Right atrium auricular region (tissue), 2 donors: ENCODE measurements around the gene MED12L. TPM values are rescaled to one million over a fixed set of nuclear protein-coding genes. Genes with fewer than 3 reads are reported as not detected.

ENCODE experiments used
- DNase-seq: peaks from one replicate; pipeline ENCODE4 v3.0.0-alpha.2; 2019; ENCODE audit warnings: low spot score
- H3K27ac ChIP-seq, 2 donors: fragments of 200-600 bp; sonication (generic); 1 replicate in 1 of 2; 2 replicates in 1 of 2; pipeline ENCODE4 v1.5.1; 2016 to 2019
- H3K27me3 ChIP-seq, 2 donors: fragments of 200-600 bp; sonication (generic); one replicate each; pipeline versions ENCODE4 v1.5.1 to v1.6.0; 2017 to 2019
- H3K36me3 ChIP-seq: fragments of 200-600 bp; sonication (generic); one replicate; pipeline ENCODE4 v1.5.1; 2016
- H3K4me1 ChIP-seq, 2 donors: fragments of 200-600 bp; sonication (generic); one replicate each; pipeline versions ENCODE4 v1.5.1 to v1.6.0; 2017 to 2019
- H3K4me3 ChIP-seq, 2 donors: fragments of 200-600 bp; sonication (generic); 1 replicate in 1 of 2; 2 replicates in 1 of 2; pipeline ENCODE4 v1.5.1; 2017 to 2019; ENCODE audit warnings: mild to moderate bottlenecking in 1 of 2, moderate library complexity in 1 of 2
- H3K9me3 ChIP-seq, 2 donors: fragments of 200-600 bp; sonication (generic); one replicate each; pipeline ENCODE4 v1.5.1; 2019
- CTCF ChIP-seq, 2 donors: fragments of 200-600 bp; sonication (generic); IDR thresholded peaks; one replicate each; pipeline ENCODE4 v1.5.1; 2019; ENCODE audit warnings: antibody characterized with exemption in 2 of 2
- total RNA-seq, 2 donors: library from RNA; depleted of rRNA; stranded (reverse); fragments of >200 nt; gene quantifications; one replicate each; pipeline ENCODE4 v1.1.0, GENCODE V29; 2016

MED12L gene
- total RNA-seq, 2 donors from 2014 or later: 0.07 to 0.35 TPM

- no peaks in the 10 kb centered on the region for H3K9me3 ChIP-seq
- DNase-seq: no peak
- no peak for TF ChIP-seq CTCF (IDR thresholded peaks at IDR 0.05)
Measured at GRCh38 chr3:151107701-151108100, 22.2 kb downstream of the MED12L start.

GRCh38 chr3:151109286-151109800, 23.9 kb downstream of the MED12L start:
- no peak for DNase-seq
- no peak for TF ChIP-seq CTCF (IDR thresholded peaks at IDR 0.05)
- Histone ChIP-seq H3K9me3 (no peaks in the 10 kb centered on the region), H3K36me3 (no peaks in the 10 kb centered on the region), H3K27me3 (no peaks in the 10 kb centered on the region), H3K27ac (no peak overlapping the region), H3K4me3 (no peak overlapping the region), H3K4me1 (no peaks in the 10 kb centered on the region)

More at GRCh38 chr3:151107701-151108100, 22.2 kb downstream of the MED12L start:
- no peak overlapping the region for H3K4me3 ChIP-seq
- no peaks in the 10 kb centered on the region for H3K36me3 ChIP-seq
- H3K27me3 ChIP-seq: no peaks in the 10 kb centered on the region
- H3K27ac ChIP-seq: no peak overlapping the region
- no peaks in the 10 kb centered on the region for H3K4me1 ChIP-seq

- no peak for TF ChIP-seq CTCF (IDR thresholded peaks at IDR 0.05)
- H3K4me3 ChIP-seq: no peak overlapping the region
- no peaks in the 10 kb centered on the region for H3K9me3 ChIP-seq
- H3K27me3 ChIP-seq: no peaks in the 10 kb centered on the region
- H3K36me3 ChIP-seq: no peaks in the 10 kb centered on the region
- DNase-seq: no peak
- no peaks in the 10 kb centered on the region for H3K4me1 ChIP-seq
- H3K27ac ChIP-seq: no peak overlapping the region
Measured at GRCh38 chr3:151112731-151113130, 27.3 kb downstream of the MED12L start.

GRCh38 chr3:151113343-151113742, 27.9 kb downstream of the MED12L start:
- H3K9me3 ChIP-seq: no peaks in the 10 kb centered on the region
- H3K36me3 ChIP-seq: no peaks in the 10 kb centered on the region
- no peak overlapping the region for H3K4me3 ChIP-seq
- no peaks in the 10 kb centered on the region for H3K4me1 ChIP-seq
- no peak for TF ChIP-seq CTCF (IDR thresholded peaks at IDR 0.05)
- H3K27me3 ChIP-seq: no peaks in the 10 kb centered on the region
- no peak for DNase-seq
- no peak overlapping the region for H3K27ac ChIP-seq

GRCh38 chr3:151117047-151117446, 31.6 kb downstream of the MED12L start:
- no peaks in the 10 kb centered on the region for H3K27me3 ChIP-seq
- no peaks in the 10 kb centered on the region for H3K4me1 ChIP-seq
- H3K27ac ChIP-seq: no peak overlapping the region
- H3K36me3 ChIP-seq: no peaks in the 10 kb centered on the region
- H3K4me3 ChIP-seq: no peak overlapping the region
- TF ChIP-seq CTCF (IDR thresholded peaks at IDR 0.05): no peak
- no peaks in the 10 kb centered on the region for H3K9me3 ChIP-seq
- no peak for DNase-seq

- H3K9me3 ChIP-seq: no peaks in the 10 kb centered on the region
- H3K4me3 ChIP-seq: no peak overlapping the region
- no peak overlapping the region for H3K27ac ChIP-seq
- no peaks in the 10 kb centered on the region for H3K4me1 ChIP-seq
- H3K36me3 ChIP-seq: no peaks in the 10 kb centered on the region
- H3K27me3 ChIP-seq: no peaks in the 10 kb centered on the region
- no peak for TF ChIP-seq CTCF (IDR thresholded peaks at IDR 0.05)
- DNase-seq: no peak
Measured at GRCh38 chr3:151119188-151119587, 33.7 kb downstream of the MED12L start.
